Testis (tissue), 2 donors: ENCODE measurements around the gene NRIP1.

Source experiments
- CTCF ChIP-seq, 3 experiments: fragments of 450-650 bp in 2 of 3; fragments of 200-600 bp in 1 of 3; sonication (generic) in 1 of 3; IDR thresholded peaks; one replicate each; pipeline ENCODE4 v1.5.1; 2016 to 2019; ENCODE audit warnings: antibody characterized with exemption in 3 of 3, mild to moderate bottlenecking in 2 of 3, moderate library complexity in 1 of 3
- POLR2A ChIP-seq: fragments of 450-650 bp; IDR thresholded peaks from one replicate; pipeline ENCODE4 v1.6.1; 2017; ENCODE audit warnings: antibody characterized with exemption, mild to moderate bottlenecking, moderate library complexity

- no peak for TF ChIP-seq CTCF (IDR thresholded peaks at IDR 0.05)
- no peak for TF ChIP-seq POLR2A
Observed at GRCh38 chr21:15061279-15061678, 3.5 kb downstream of the NRIP1 start.
